Panc1 (cell line): ENCODE results near the gene TBC1D10B. TPM values are rescaled to one million over a fixed set of nuclear protein-coding genes. Genes with fewer than 3 reads are reported as not detected.
"Not testable (repeated sequence)": the region's sequence is repeated elsewhere in the genome, so short reads cannot be mapped to it uniquely, and the experiment has no call there.

Experiments used
- ATAC-seq: fragments of 200-7000 bp; cut with Tn5 transposase; 2 replicates; pipeline ENCODE4 v1.9.1; 2020; ENCODE audit warnings: mild to moderate bottlenecking, moderate library complexity
- BruUV-seq: library from RNA; stranded (reverse); fragments of 400-500 nt; replicated peaks from 2 replicates; lab custom pipeline; 2021; lab: Mats Ljungman, UMichigan
- CTCF ChIA-PET: fragments of 300-600 bp; sonication (Branson Sonifier 250); formaldehyde crosslinking; loops from one replicate; lab custom pipeline; 2022; ENCODE audit warnings: antibody characterized with exemption; lab: Charles Lee
- POLR2A ChIA-PET: fragments of 300-600 bp; sonication (Branson Sonifier 250); formaldehyde crosslinking; loops from one replicate; lab custom pipeline; 2022; ENCODE audit warnings: antibody characterized with exemption; lab: Charles Lee
- DNase-seq: peaks from one replicate; pipeline ENCODE4 v3.0.0-alpha.2; 2010; ENCODE audit warnings: low read depth, low spot score
- H3K27ac ChIP-seq: 2 replicates; pipeline ENCODE4 v1.5.1; 2011; ENCODE audit warnings: mild to moderate bottlenecking, low read length, inconsistent platforms
- H3K27me3 ChIP-seq: fragments of 200-500 bp; sonication (Bioruptor generic); 2 replicates; pipeline ENCODE4 v1.6.0; 2014; ENCODE audit warnings: low read length, inconsistent platforms; ENCODE audit not compliant: control insufficient read depth, insufficient read depth
- H3K36me3 ChIP-seq: fragments of 200-500 bp; sonication (Bioruptor generic); 2 replicates; pipeline ENCODE4 v1.5.1; 2014; ENCODE audit warnings: inconsistent platforms, mild to moderate bottlenecking, low read length, moderate library complexity; ENCODE audit not compliant: control insufficient read depth, insufficient read depth
- H3K4me1 ChIP-seq: 2 replicates; pipeline ENCODE4 v1.5.1; 2011; ENCODE audit warnings: inconsistent platforms, mild to moderate bottlenecking, low read length, moderate library complexity; ENCODE audit not compliant: control insufficient read depth, insufficient read depth
- H3K4me3 ChIP-seq, 2 experiments: 2 replicates each; pipeline ENCODE4 v1.5.1; 2011 to 2012; ENCODE audit warnings: low read depth in 2 of 2, low read length in 2 of 2, mild to moderate bottlenecking in 2 of 2, inconsistent platforms in 1 of 2, moderate library complexity in 1 of 2
- H3K9me3 ChIP-seq: fragments of 200-500 bp; sonication (Bioruptor generic); 2 replicates; pipeline ENCODE4 v1.5.1; 2014; ENCODE audit warnings: low read depth, mild to moderate bottlenecking, inconsistent platforms, low read length, moderate library complexity; ENCODE audit not compliant: control insufficient read depth, insufficient read depth
- POLR2AphosphoS5 ChIP-seq: IDR thresholded peaks from 2 replicates; pipeline ENCODE4 v1.6.1; 2012; ENCODE audit warnings: mild to moderate bottlenecking, low read depth, low read length, moderate library complexity
- in situ Hi-C: cut with HindIII; loops from 2 replicates; pipeline ENCODE4 v1.10.0; 2016; ENCODE audit warnings: low sequenced_read_pairs, low pct_unique_long_range_greater_than_20kb
- intact Hi-C: fragments of 100-400 bp; cut with micrococcal nuclease; formaldehyde crosslinking; loops from one replicate; pipeline ENCODE4 v1.10.0; 2022; ENCODE audit not compliant: unreplicated experiment
- total RNA-seq: library from RNA; stranded (reverse); gene quantifications from one replicate; pipeline ENCODE4 v1.2.1, GENCODE V29; 2021; ENCODE audit not compliant: unreplicated experiment

Gene TBC1D10B
- total RNA-seq, 1 experiment from 2014 or later: 52.6 TPM

GRCh38 chr16:30335028-30335597 is 35.2 kb downstream of the TBC1D10B start:
- H3K4me1 ChIP-seq, intact Hi-C loops, in situ Hi-C loops, H3K36me3 ChIP-seq, BruUV-seq, H3K9me3 ChIP-seq, H3K27me3 ChIP-seq, DNase-seq: not testable (repeated sequence)
- POLR2A ChIA-PET: interaction anchor here (0.6 to 1.0 kb wide), 7 partner anchors 15 to 1531 kb away, joined by 3 to 11 read pairs (median 7); partner anchors contain the start of genes CD2BP2 and TBC1D10B
- TF ChIP-seq POLR2AphosphoS5: peak; percentile 79
- CTCF ChIA-PET: interaction anchor here (0.7 kb wide), 1 partner anchor 201 kb away, joined by 3 read pairs; no protein-coding TSS in a partner anchor
- peak overlapping the region; percentile 57 to 59 for H3K4me3 ChIP-seq
- peak overlapping the region; percentile 69 for H3K27ac ChIP-seq
- peak; percentile 95 for ATAC-seq

GRCh38 chr16:30334473-30334989 is 35.8 kb downstream of the TBC1D10B start:
- intact Hi-C loops: not testable (repeated sequence)
- ATAC-seq: peak; percentile 96
- POLR2A ChIA-PET: interaction anchor here (0.6 to 1.0 kb wide), 5 partner anchors 18 to 1531 kb away, joined by 4 to 11 read pairs (median 7); partner anchors contain the start of genes CD2BP2 and TBC1D10B

GRCh38 chr16:30324220-30324619 is 46.1 kb downstream of the TBC1D10B start:
- H3K9me3 ChIP-seq, H3K4me3 ChIP-seq, BruUV-seq, DNase-seq, H3K4me1 ChIP-seq, POLR2A ChIA-PET, H3K27ac ChIP-seq, H3K36me3 ChIP-seq, intact Hi-C loops, in situ Hi-C loops, H3K27me3 ChIP-seq, ATAC-seq, CTCF ChIA-PET: not testable (repeated sequence)

More at GRCh38 chr16:30334473-30334989, 35.8 kb downstream of the TBC1D10B start:
- H3K27ac ChIP-seq, CTCF ChIA-PET, H3K4me1 ChIP-seq, H3K9me3 ChIP-seq, H3K36me3 ChIP-seq, H3K27me3 ChIP-seq, DNase-seq, BruUV-seq, in situ Hi-C loops: not testable (repeated sequence)
- H3K4me3 ChIP-seq: peak overlapping the region; percentile 57 to 59

DNA sequence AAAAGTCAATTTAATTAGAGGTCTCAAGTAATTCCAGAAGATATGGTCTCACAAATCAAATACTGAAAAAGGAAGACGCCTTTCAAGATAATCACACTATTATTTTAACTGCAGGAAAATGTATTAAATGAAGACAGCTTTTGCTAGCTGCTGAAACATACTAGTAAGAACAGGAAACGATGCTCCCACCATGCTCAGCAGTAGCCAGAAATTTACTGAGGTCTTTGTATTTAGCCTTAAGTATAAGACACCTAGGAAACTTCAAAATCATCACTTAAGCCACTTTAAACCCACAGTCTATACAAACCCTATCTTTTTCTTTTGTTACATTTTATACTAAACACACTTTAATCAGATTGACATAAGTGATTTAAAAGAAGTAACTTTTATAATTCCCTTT is 51.6 kb downstream of the TBC1D10B start:
- in situ Hi-C loops, CTCF ChIA-PET: not testable (repeated sequence)

GRCh38 chr16:30310937-30311336 is 59.4 kb downstream of the TBC1D10B start:
- H3K9me3 ChIP-seq, H3K4me3 ChIP-seq, CTCF ChIA-PET, in situ Hi-C loops, H3K4me1 ChIP-seq, H3K36me3 ChIP-seq, BruUV-seq, POLR2A ChIA-PET, H3K27me3 ChIP-seq, ATAC-seq, H3K27ac ChIP-seq, intact Hi-C loops, DNase-seq: not testable (repeated sequence)

More for the DNA sequence above, 51.6 kb downstream of the TBC1D10B start:
- H3K4me1 ChIP-seq, H3K36me3 ChIP-seq, H3K27ac ChIP-seq, H3K9me3 ChIP-seq, H3K4me3 ChIP-seq, ATAC-seq, H3K27me3 ChIP-seq, DNase-seq, POLR2A ChIA-PET, intact Hi-C loops, BruUV-seq: not testable (repeated sequence)

DNA sequence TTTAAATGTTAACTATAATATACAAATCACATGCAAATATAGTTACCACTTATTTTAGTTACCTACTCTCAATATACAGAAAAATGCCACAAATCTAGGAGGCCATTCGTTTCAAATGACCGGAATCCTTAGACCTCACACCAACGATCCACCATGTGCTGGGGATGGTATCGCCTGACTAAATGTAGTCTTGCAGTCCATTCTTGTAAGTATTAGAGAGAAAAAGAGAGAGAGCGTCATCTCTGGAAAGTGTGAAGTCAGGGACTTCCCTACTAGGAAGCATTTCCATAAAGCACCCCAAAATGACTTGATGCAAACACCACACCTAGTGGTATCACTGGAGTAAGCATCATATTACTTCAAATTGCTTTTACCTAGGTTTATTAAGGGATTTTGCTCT is 61.0 kb downstream of the TBC1D10B start:
- BruUV-seq, H3K4me3 ChIP-seq: not testable (repeated sequence)

More for the DNA sequence above, 61.0 kb downstream of the TBC1D10B start:
- H3K27ac ChIP-seq, H3K36me3 ChIP-seq, ATAC-seq, H3K4me1 ChIP-seq, in situ Hi-C loops, intact Hi-C loops, POLR2A ChIA-PET, H3K27me3 ChIP-seq, DNase-seq, CTCF ChIA-PET, H3K9me3 ChIP-seq: not testable (repeated sequence)
